Body of pancreas (tissue), 4 donors: ENCODE results near the gene TSSC4.

Experiments used
- POLR2A ChIP-seq, 3 donors: fragments of 450-650 bp; IDR thresholded peaks; one replicate each; pipeline ENCODE4 v1.6.1; 2016; ENCODE audit warnings: antibody characterized with exemption in 3 of 3, mild to moderate bottlenecking in 2 of 3
- TF ChIP-seq, protein P1 (sequence below), 7 experiments: fragments of 450-650 bp in 4 of 7; fragments of 200-600 bp in 3 of 7; sonication (generic) in 3 of 7; IDR thresholded peaks; one replicate each; pipeline ENCODE4 v1.5.1; 2016 to 2019; ENCODE audit warnings: antibody characterized with exemption in 7 of 7

DNA sequence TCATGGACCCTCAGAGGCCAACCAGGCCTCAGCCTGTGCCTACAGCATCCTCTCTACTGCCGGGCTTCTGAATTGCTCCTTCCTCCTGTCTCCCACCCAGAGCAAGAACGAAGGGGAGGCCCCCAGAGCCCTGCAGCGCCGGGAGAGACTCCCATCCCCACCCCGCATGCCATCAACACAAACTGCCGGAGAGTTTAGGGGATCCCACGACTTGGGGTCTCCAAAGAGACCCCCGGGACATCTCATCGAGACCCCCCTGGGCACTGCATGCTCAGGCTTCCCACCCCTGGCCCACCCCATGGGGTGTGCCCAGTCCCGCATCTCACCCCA is 31.7 kb upstream of the TSSC4 start:
- TF ChIP-seq, protein P1, sequence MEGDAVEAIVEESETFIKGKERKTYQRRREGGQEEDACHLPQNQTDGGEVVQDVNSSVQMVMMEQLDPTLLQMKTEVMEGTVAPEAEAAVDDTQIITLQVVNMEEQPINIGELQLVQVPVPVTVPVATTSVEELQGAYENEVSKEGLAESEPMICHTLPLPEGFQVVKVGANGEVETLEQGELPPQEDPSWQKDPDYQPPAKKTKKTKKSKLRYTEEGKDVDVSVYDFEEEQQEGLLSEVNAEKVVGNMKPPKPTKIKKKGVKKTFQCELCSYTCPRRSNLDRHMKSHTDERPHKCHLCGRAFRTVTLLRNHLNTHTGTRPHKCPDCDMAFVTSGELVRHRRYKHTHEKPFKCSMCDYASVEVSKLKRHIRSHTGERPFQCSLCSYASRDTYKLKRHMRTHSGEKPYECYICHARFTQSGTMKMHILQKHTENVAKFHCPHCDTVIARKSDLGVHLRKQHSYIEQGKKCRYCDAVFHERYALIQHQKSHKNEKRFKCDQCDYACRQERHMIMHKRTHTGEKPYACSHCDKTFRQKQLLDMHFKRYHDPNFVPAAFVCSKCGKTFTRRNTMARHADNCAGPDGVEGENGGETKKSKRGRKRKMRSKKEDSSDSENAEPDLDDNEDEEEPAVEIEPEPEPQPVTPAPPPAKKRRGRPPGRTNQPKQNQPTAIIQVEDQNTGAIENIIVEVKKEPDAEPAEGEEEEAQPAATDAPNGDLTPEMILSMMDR (IDR thresholded peaks at IDR 0.05) = no peak
- TF ChIP-seq POLR2A (IDR thresholded peaks at IDR 0.05) = no peak
